K562 (cell line): ENCODE measurements around the gene NPR3. TPM values are rescaled to one million over a fixed set of nuclear protein-coding genes. Genes with fewer than 3 reads are reported as not detected.

Experiments used
- DLX4 ChIP-seq: fragments of 250-450 bp; sonication (Bioruptor Pico); IDR thresholded peaks from 2 replicates; pipeline ENCODE4 v1.6.1; 2021; ENCODE audit warnings: mild to moderate bottlenecking
- IRF9 ChIP-seq: fragments of 450-650 bp; IDR thresholded peaks from 2 replicates; pipeline ENCODE4 v1.6.1; 2016; ENCODE audit warnings: missing biosample characterization, missing genetic modification characterization
- KLF1 ChIP-seq: fragments of 450-650 bp; IDR thresholded peaks from 2 replicates; pipeline ENCODE4 v1.6.1; 2016; ENCODE audit warnings: missing genetic modification characterization, missing compliant biosample characterization
- MGA ChIP-seq: fragments of 450-650 bp; IDR thresholded peaks from 2 replicates; pipeline ENCODE4 v1.6.1; 2016; ENCODE audit warnings: mild to moderate bottlenecking, moderate library complexity
- PATZ1 ChIP-seq: fragments of 250-450 bp; sonication (Bioruptor Pico); IDR thresholded peaks from 2 replicates; pipeline ENCODE4 v1.5.0; 2020; ENCODE audit warnings: mild to moderate bottlenecking, borderline replicate concordance
- ZNF24 ChIP-seq: fragments of 450-650 bp; IDR thresholded peaks from 2 replicates; pipeline ENCODE4 v1.6.1; 2016
- polyA plus RNA-seq, 8 experiments: library from polyadenylated mRNA; depleted of rRNA in 4 of 8; stranded (reverse) in 5 of 8; unstranded in 3 of 8; fragments of >200 nt; fragmentation: Nextera tagmentation in 2 of 8; fragmentation: Illumina TruSeq in 1 of 8; extraction: Ambion mirVana in 2 of 8; extraction: Trizol in 1 of 8; gene quantifications; 2 replicates each; pipeline versions ENCODE4 v1.2.1 to v1.2.3, GENCODE V29; 2011 to 2014; ENCODE audit warnings: inconsistent platforms in 1 of 8, missing spikeins in 1 of 8
- total RNA-seq, 7 experiments: library from RNA; depleted of rRNA in 6 of 7; stranded (reverse); fragments of >200 nt in 6 of 7; fragmentation: Illumina TruSeq in 2 of 7; extraction: Trizol in 2 of 7; gene quantifications; 2 replicates each; pipeline versions ENCODE4 v1.2.1 to v1.2.3, GENCODE V29; 2011 to 2021; ENCODE audit warnings: low replicate concordance in 1 of 7

The NPR3 gene
- total and polyA plus RNA-seq, 9 of the 15 experiments (the other 6 are each of a cell fraction or from before 2014, with no cell fraction given) = 0.01 to 0.11 (median 0.04) TPM; not detected in 2

- TF ChIP-seq MGA = no peak
- TF ChIP-seq IRF9 (tag) = no peak
- no peak for TF ChIP-seq KLF1 (tag)
- no peak for TF ChIP-seq DLX4 (CRISPR knock-in tag)
- no peak for TF ChIP-seq ZNF24
- no peak for TF ChIP-seq PATZ1 (CRISPR knock-in tag)
Observed at GRCh38 chr5:32708949-32709348, 2.2 kb upstream of the NPR3 start (continued).
